SK-N-SH (cell line): ENCODE results near the gene KCNQ2.

Experiments
- JUND ChIP-seq: IDR thresholded peaks from 2 replicates; pipeline ENCODE4 v1.4.0; 2012
- NFIC ChIP-seq: IDR thresholded peaks from 2 replicates; pipeline ENCODE4 v1.4.0; 2012; ENCODE audit warnings: borderline replicate concordance
- RFX5 ChIP-seq: IDR thresholded peaks from 2 replicates; pipeline ENCODE4 v1.6.1; 2012; ENCODE audit warnings: mild to moderate bottlenecking, improper control_type of control experiment, low read length

GRCh38 chr20:63355781-63356295 is 116.6 kb downstream of the KCNQ2 start:
- TF ChIP-seq RFX5 (no peak), JUND (no peak), NFIC (no peak)
